HG03280 (cell line): ENCODE measurements around the gene CHSY3.
"Not testable (repeated sequence)": the region's sequence is repeated elsewhere in the genome, so short reads cannot be mapped to it uniquely, and the experiment has no call there.

ENCODE experiments used
- ATAC-seq: cut with Tn5 transposase; IDR thresholded peaks from one replicate; pipeline ENCODE4 v1.9.1; 2021; ENCODE audit warnings: mild to moderate bottlenecking, moderate library complexity; ENCODE audit not compliant: unreplicated experiment

The CHSY3 gene

DNA sequence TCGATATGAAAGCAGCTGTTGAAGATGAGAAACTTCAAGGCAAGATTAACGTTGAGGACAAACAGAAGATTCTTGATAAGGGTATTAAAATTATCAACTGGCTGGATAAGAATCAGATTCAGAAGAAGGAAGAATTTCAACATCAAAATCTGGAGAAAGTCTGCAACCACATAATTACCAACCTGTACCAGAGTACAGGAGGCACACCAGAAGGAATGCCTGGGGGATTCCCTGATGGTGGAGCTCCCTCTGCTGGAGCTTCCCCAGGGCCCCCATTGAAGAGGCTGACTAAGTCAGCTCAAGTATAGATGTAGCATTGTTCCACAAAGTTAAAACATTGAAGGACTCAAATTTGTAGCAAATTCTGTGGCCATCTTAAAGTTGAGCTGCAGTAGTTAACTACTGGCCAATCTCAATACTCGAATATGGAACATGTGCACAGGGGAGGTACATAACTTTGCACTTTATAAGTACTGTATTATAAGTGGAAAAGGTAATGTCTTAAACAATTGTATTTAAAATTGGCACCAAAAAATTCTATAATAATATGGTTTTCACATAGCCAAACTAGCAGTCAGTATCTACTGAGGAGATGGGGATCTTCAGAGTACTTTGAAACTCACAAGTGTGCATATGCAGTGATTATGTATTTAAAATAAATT, 237.5 kb downstream of the CHSY3 start:
- ATAC-seq, result peak; percentile 72

DNA sequence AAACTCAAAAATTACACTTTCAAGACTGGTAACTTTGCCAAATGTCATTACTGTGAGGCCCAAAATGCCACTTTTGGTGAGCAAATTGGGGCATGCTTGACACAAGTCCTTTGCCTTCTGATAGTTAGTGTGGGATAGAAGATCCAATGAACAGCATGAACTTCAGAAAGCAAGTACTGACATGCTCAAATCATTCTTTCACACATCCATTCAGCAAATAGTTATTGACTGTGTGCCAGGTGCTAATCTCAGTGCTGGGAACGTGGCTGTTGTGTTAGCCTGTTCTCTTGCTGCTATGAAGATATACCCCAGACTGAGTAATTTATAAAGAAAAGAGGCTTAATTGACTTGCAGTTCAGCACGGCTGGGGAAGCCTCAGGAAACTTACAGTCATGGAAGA, 247.0 kb downstream of the CHSY3 start:
- ATAC-seq, result no peak

DNA sequence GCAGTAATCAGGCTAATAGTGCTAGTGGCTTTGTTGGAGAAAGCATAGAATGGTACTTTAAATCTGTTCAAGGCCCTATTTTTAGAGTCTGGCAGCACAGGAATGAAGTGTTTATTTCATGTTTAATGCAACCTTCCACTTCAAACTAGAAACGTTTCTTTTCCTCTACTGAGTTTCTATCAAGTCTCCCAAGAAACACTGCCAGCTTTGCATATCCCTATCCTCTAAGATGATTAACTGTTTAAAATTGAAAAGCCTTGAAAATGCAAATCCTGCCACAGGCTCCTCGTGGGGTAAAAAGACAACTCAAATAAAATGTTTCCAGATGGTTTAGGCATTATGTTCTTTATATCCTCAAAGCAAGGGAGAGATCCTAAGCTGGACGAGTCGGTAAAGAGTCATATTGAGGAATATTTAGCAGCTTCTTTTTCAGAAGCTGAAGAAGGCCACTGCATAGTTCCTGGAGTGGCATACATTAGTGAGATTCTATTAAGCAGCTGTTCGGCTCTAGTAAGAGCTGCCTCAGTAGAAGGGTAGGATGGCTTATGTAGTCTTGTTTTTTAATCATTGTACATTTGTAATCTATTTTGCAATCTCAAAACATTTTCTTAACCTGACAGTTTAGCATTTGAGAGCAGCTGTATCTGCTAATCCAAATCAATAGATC, 251.2 kb downstream of the CHSY3 start:
- ATAC-seq, result no peak

- no peak for ATAC-seq
These were observed 253.8 kb downstream of the CHSY3 start for GRCh38 chr5:130158036-130158435.

- ATAC-seq, result no peak
These were observed 255.7 kb downstream of the CHSY3 start for GRCh38 chr5:130159968-130160367.

DNA sequence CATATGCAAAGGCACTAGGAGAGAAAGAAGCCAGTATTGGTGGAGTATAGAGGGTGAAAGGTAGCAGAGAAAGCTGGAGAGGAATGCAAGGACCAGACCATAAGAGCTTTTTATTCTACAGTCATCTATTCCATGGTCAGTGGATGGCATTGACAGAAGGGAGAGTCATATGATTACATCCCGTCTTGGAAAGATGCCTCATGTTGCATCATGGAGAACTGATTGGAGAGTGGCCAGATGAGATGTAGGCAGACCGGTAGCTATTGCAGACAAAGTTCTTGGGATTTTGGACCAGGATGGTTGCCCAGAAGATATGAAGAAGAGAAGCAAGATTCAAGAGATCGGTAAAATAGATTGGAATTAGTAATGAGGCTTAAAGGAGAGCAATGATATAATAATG, 260.7 kb downstream of the CHSY3 start:
- ATAC-seq, result no peak

DNA sequence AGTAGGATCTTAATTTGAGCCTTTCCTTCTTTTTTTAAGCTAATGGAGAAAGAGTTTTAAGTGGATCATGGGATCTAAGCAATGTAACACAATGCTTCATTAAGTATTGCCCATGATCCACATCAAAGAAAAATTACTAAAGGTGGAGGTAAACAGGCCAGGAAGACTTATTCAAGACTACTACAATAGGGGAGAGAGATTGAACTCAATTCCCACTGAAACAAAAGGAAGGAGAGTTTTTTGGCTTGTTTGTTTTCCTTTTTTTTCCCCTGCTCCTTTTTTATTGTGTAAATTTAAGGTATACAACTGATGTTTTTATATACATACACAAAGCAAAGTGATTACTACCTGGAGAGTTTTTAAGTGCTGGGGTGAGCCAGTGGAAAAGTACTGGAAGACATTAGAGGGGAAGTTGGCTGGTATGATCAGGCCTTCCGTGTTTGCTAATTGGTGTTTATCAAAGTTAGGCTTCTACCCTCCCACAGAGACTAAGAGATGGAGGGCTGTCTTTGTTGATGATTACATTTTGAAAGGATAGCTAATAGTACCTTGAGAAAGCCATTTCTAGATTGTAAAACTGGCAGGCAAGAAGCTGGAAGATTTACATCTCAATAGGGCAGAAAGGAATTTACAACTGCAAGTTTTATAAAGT, 262.7 kb downstream of the CHSY3 start:
- ATAC-seq, result no peak

DNA sequence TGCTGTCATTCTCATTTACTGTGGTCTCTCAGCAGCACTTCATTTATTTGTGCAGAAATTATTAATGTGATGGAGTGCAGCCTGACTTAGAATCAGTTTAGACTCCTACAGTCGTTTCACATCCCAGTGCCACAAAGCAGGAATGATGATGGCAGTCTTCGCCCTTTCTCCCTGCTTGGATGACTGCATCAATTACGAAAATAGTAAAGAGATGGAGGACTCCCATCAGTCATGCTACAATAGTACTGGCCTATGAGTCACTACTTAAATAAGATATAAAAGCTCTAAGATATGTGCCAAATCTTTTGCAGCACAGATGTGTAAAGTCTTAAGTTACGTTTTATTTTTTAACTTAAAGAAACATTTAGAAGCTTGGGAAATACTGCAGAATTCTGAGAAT, 263.9 kb downstream of the CHSY3 start:
- ATAC-seq, result no peak

- ATAC-seq, result no peak
These were observed 267.4 kb downstream of the CHSY3 start for GRCh38 chr5:130171699-130172098.

DNA sequence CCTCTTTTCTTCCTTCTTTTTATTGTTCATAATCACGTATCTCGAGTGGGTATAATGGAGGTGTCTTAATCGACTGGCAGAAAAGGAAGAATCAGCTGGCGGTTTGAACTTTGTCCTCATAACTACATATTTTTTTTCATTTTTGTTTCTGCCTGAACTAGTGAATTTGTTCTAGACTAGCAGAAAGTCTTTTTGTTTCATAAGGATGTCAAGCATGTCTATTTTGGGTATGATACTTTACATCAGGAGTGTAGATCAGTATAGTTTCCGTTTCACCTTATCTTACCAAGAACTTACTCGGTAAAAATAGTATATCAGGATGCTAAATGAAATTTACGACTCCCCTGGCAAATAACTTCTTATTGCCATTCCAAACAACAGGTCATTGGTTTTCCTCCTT, 278.9 kb downstream of the CHSY3 start:
- ATAC-seq, result no peak

GRCh38 chr5:130189961-130190360, 285.7 kb downstream of the CHSY3 start:
- ATAC-seq, result no peak

- ATAC-seq, result peak; percentile 76
These were observed 294.7 kb downstream of the CHSY3 start for GRCh38 chr5:130198927-130199326.

DNA sequence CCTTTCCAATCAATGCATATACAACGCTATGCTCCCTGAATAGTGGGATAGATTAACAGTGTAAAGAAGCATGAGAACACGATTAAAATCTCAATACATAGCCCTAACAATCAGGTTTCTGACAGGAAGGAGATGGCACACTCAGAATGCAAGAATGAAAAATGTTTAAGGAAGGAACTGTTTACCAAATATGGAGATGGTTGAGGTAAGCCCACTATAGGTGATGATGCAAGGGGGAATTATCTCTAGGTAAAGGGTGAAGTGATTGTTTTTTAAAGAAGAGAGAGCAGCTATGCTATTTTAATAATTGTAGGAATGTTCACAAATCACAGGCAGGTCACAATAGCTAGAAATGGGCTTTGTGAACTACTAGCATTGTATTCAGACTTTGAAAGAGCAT, 302.4 kb downstream of the CHSY3 start:
- no peak for ATAC-seq

- no peak for ATAC-seq
These were observed 309.3 kb downstream of the CHSY3 start for GRCh38 chr5:130213607-130214006.

DNA sequence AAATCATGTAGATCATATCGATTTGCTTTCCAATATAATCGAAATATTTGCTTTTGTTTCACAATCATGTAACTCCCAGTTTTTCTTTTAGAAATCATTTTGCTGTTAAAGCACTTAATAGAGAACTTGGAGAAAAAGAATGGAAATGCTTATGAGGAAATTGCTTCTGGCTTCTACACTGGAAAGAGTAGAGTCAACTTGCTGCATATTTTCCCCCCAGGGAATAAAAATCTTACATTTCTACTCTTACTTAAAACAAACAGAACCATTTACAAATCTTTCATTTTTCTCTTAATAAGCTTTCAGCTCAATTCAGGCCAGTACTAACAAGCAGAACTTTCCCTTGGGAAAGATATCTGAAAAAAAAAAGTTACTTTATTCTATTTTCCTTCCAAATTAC, 312.0 kb downstream of the CHSY3 start:
- no peak for ATAC-seq

- ATAC-seq, result no peak
These were observed 318.3 kb downstream of the CHSY3 start for GRCh38 chr5:130222573-130222972.

GRCh38 chr5:130226556-130226955, 322.3 kb downstream of the CHSY3 start:
- ATAC-seq, result not testable (repeated sequence)

GRCh38 chr5:130227699-130228098, 323.4 kb downstream of the CHSY3 start:
- ATAC-seq, result no peak

DNA sequence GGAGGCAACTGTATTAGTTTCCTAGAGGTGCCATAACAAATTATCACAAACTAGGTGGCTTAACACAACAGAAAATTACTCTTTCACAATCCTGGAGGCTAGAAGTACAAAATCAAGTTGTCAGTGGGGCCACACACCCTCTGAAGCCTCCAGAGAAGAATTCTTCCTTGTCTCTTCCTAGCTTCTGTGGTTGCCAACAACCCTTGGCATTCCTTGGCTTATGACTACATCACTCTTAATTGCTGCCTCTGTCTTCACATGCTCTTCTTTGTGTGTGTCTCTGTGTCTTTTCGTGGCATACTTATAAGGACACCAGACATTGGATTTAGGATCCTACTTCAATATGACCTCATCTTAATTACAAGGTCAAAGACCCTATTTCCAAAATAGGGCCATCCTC, 327.5 kb downstream of the CHSY3 start:
- no peak for ATAC-seq

DNA sequence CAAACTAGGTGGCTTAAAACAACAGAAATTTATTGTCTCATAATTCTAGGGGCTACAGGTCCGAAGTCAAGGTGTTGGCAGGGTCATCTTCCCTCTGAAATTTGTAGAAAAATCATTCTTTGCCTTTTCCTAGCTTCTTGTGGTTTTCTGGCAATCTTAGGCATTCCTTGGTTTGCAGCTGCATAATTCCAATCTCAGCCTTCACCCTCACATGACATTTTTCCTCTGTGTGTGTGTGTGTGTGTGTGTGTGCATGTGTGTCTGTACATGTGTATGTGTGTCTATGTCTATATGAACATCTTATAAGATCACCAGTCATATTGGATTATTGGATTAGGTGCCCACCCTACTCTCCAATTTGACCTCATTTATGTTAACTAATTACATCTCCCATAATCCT, 330.6 kb downstream of the CHSY3 start:
- no peak for ATAC-seq
